Measurements from ENCODE around the gene TRA2B.

- no peak for TF ChIP-seq CTCF (IDR thresholded peaks at IDR 0.05)
- TF ChIP-seq EP300 (IDR thresholded peaks at IDR 0.05) = no peak
- no peak for TF ChIP-seq POLR2A (IDR thresholded peaks at IDR 0.05)
Measured at GRCh38 chr3:185954366-185954723, 16.5 kb upstream of the TRA2B start.
